ENCODE measurements around the gene SH2D3C.

DNA sequence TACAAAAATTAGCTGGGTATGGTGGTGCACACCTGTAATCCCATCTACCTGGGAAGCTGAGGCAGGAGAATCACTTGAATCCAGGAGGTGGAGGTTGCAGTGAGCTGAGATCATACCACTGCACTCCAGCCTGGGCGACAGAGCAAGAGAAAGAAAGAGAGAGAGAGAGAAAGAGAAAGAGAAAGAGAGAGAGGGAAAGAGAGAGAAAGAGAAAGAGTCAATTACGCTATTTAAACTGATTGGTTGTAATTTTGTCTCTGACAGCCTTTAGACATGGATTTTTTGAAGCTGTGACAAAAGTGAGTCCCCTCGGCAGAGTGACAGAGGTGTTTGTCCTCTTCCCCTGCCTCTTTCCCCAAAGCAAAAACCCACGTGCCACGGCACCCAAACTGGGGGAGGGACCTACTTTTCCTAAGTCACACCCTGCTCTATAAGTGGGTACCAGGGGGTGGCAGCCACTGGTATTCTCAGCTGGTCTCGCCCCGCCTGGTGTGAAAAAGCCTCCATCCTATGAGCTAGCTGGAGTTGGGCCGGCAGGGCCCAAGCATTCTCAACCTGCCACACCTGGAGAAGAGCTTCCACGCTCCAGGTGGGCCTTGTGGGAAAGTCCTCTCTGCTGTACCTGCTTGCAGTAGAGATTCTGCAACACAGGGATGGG is 75.0 kb downstream of the SH2D3C start:
- TF ChIP-seq, protein P1, sequence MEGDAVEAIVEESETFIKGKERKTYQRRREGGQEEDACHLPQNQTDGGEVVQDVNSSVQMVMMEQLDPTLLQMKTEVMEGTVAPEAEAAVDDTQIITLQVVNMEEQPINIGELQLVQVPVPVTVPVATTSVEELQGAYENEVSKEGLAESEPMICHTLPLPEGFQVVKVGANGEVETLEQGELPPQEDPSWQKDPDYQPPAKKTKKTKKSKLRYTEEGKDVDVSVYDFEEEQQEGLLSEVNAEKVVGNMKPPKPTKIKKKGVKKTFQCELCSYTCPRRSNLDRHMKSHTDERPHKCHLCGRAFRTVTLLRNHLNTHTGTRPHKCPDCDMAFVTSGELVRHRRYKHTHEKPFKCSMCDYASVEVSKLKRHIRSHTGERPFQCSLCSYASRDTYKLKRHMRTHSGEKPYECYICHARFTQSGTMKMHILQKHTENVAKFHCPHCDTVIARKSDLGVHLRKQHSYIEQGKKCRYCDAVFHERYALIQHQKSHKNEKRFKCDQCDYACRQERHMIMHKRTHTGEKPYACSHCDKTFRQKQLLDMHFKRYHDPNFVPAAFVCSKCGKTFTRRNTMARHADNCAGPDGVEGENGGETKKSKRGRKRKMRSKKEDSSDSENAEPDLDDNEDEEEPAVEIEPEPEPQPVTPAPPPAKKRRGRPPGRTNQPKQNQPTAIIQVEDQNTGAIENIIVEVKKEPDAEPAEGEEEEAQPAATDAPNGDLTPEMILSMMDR (IDR thresholded peaks at IDR 0.05; ENCODE audit: insufficient read depth, low read length, poor library complexity, severe bottlenecking): no peak
- TF ChIP-seq EZH2phosphoT487 (conservative IDR thresholded peaks at IDR 0.05; ENCODE audit: low read length): no peak

Measured in SU-DHL-6 (cell line).